Endothelial cell of umbilical vein (primary cell): Measurements from ENCODE around the gene LRFN5. TPM values are rescaled to one million over a fixed set of nuclear protein-coding genes. Genes with fewer than 3 reads are reported as not detected.

ENCODE experiments used
- BruUV-seq: library from RNA; stranded (reverse); fragments of 400-500 nt; replicated peaks from 2 replicates; lab custom pipeline; 2021; lab: Mats Ljungman, UMichigan
- CTCF ChIA-PET: fragments of 300-600, 350-600 bp; sonication (Branson Sonifier 250); formaldehyde crosslinking; loops from one replicate; lab custom pipeline; 2021; ENCODE audit warnings: antibody characterized with exemption, inconsistent platforms; lab: Charles Lee
- POLR2A ChIA-PET: fragments of 300-600, 350-600 bp; sonication (Branson Sonifier 250); formaldehyde crosslinking; loops from one replicate; lab custom pipeline; 2021; ENCODE audit warnings: antibody characterized with exemption, inconsistent platforms; lab: Charles Lee
- DNase-seq: peaks from one replicate; pipeline ENCODE4 v3.0.0-alpha.2; 2011; ENCODE audit warnings: low read depth, low spot score
- FAIRE-seq: peaks from 2 replicates; lab custom pipeline; 2011; peaks lifted over from hg19 to GRCh38; lab: Jason Lieb, UNC
- H2AFZ ChIP-seq: 2 replicates; pipeline ENCODE4 v1.6.0; 2012; ENCODE audit warnings: low read depth, low read length, control low read depth, inconsistent platforms
- H3K27ac ChIP-seq: 2 replicates; pipeline ENCODE4 v1.5.1; 2011; ENCODE audit warnings: low read depth, mild to moderate bottlenecking, control low read depth, low read length, moderate library complexity; ENCODE audit not compliant: insufficient read depth
- H3K27me3 ChIP-seq, 2 experiments: 2 replicates each; pipeline versions ENCODE4 v1.6.0 to v1.6.1; 2011; ENCODE audit warnings: low read length in 2 of 2, mixed read lengths in 1 of 2; ENCODE audit not compliant: control insufficient read depth in 2 of 2, insufficient read depth in 2 of 2
- H3K36me3 ChIP-seq, 2 experiments: 2 replicates in 1 of 2; 3 replicates in 1 of 2; pipeline ENCODE4 v1.5.1; 2011; ENCODE audit warnings: low read length in 2 of 2, mild to moderate bottlenecking in 1 of 2, moderate library complexity in 1 of 2; ENCODE audit not compliant: control insufficient read depth in 2 of 2, insufficient read depth in 2 of 2; ENCODE audit errors: extremely low read depth in 1 of 2
- H3K4me1 ChIP-seq: 3 replicates; pipeline ENCODE4 v1.5.1; 2011; ENCODE audit warnings: mild to moderate bottlenecking, low read length; ENCODE audit not compliant: control insufficient read depth, insufficient read depth; ENCODE audit errors: extremely low read depth
- H3K4me2 ChIP-seq: 2 replicates; pipeline ENCODE4 v1.6.1; 2011; ENCODE audit warnings: low read length, control low read depth, mixed read lengths; ENCODE audit not compliant: insufficient read depth
- H3K4me3 ChIP-seq, 3 experiments: fragments of 200-600 bp in 1 of 3; sonication (generic), shearing (Covaris generic) in 1 of 3; replicated peaks in 1 of 3; 2 replicates each; pipeline ENCODE4 v1.5.1; 2011 to 2016; ENCODE audit warnings: control low read depth in 3 of 3, low read length in 3 of 3, mild to moderate bottlenecking in 2 of 3, inconsistent platforms in 1 of 3, low read depth in 1 of 3, moderate library complexity in 1 of 3; ENCODE audit not compliant: insufficient read depth in 1 of 3
- H3K79me2 ChIP-seq: 2 replicates; pipeline ENCODE4 v1.6.0; 2012; ENCODE audit warnings: low read length, inconsistent platforms; ENCODE audit not compliant: control insufficient read depth, insufficient read depth
- H3K9ac ChIP-seq: replicated peaks from 2 replicates; pipeline ENCODE3; 2011; ENCODE audit warnings: low read length, control low read depth; ENCODE audit not compliant: insufficient read depth; ENCODE audit errors: extremely low read depth
- H3K9me1 ChIP-seq: replicated peaks from 3 replicates; pipeline ENCODE4 v1.6.0; 2011; ENCODE audit warnings: mild to moderate bottlenecking, low read length; ENCODE audit not compliant: control insufficient read depth, insufficient read depth; ENCODE audit errors: extremely low read depth
- H3K9me3 ChIP-seq: replicated peaks from 2 replicates; pipeline ENCODE4 v1.5.1; 2012; ENCODE audit warnings: low read length, inconsistent platforms; ENCODE audit not compliant: control insufficient read depth, insufficient read depth
- H4K20me1 ChIP-seq: replicated peaks from 2 replicates; pipeline ENCODE3; 2011; ENCODE audit warnings: mild to moderate bottlenecking, low read length; ENCODE audit not compliant: control insufficient read depth, insufficient read depth; ENCODE audit errors: extremely low read depth
- EZH2 ChIP-seq: IDR thresholded peaks from 2 replicates; pipeline ENCODE4 v1.6.1; 2012; ENCODE audit warnings: borderline replicate concordance, low read depth, mild to moderate bottlenecking, moderate library complexity, low read length, inconsistent platforms; ENCODE audit not compliant: severe bottlenecking
- FOS ChIP-seq: IDR thresholded peaks from 2 replicates; pipeline ENCODE4 v1.6.1; 2011; ENCODE audit warnings: mild to moderate bottlenecking, low read length, moderate library complexity, borderline replicate concordance; ENCODE audit not compliant: insufficient read depth
- GATA2 ChIP-seq: IDR thresholded peaks from 2 replicates; pipeline ENCODE4 v1.7.0; 2011; ENCODE audit warnings: low read depth, mild to moderate bottlenecking, moderate library complexity, mixed read lengths, low read length; ENCODE audit not compliant: insufficient read length, insufficient read depth
- JUN ChIP-seq: IDR thresholded peaks from 2 replicates; pipeline ENCODE4 v1.6.1; 2011; ENCODE audit warnings: borderline replicate concordance, low read depth; ENCODE audit not compliant: insufficient read length, insufficient read depth
- MAX ChIP-seq: IDR thresholded peaks from 2 replicates; pipeline ENCODE4 v1.6.1; 2011; ENCODE audit not compliant: insufficient read depth, insufficient read length
- MYC ChIP-seq: IDR thresholded peaks from one replicate; pipeline ENCODE4 v1.6.1; 2011; ENCODE audit warnings: mild to moderate bottlenecking, low read depth, low read length
- POLR2A ChIP-seq: IDR thresholded peaks from 2 replicates; pipeline ENCODE4 v1.6.1; 2012; ENCODE audit warnings: low read depth, mild to moderate bottlenecking, control low read depth, low read length
- POLR2AphosphoS5 ChIP-seq: IDR thresholded peaks from 2 replicates; pipeline ENCODE4 v1.6.1; 2012; ENCODE audit warnings: low read depth, mild to moderate bottlenecking, control low read depth, low read length, moderate library complexity; ENCODE audit not compliant: insufficient read depth
- dilution Hi-C: fragments of 300-500 bp; cut with MboI; formaldehyde crosslinking; loops from one replicate; pipeline ENCODE4 v1.15.0; 2019; ENCODE audit warnings: low sequenced_read_pairs; ENCODE audit not compliant: extremely low pct_ligation_motif_present
- intact Hi-C: fragments of 100-400 bp; cut with micrococcal nuclease; formaldehyde crosslinking; loops from one replicate; pipeline ENCODE4 v1.10.0; 2022
- polyA plus RNA-seq, 4 experiments: library from polyadenylated mRNA; depleted of rRNA in 3 of 4; stranded (reverse) in 3 of 4; unstranded in 1 of 4; fragments of >200 nt; gene quantifications; 2 replicates each; pipeline versions ENCODE4 v1.2.1 to v1.2.3, GENCODE V29; 2011 to 2012; ENCODE audit warnings: missing spikeins in 1 of 4
- total RNA-seq: library from RNA; stranded (reverse); gene quantifications from 2 replicates; pipeline ENCODE4 v1.2.3, GENCODE V29; 2021
- TF ChIP-seq, protein P1 (sequence below), 2 donors: IDR thresholded peaks; 1 replicate in 1 of 2; 2 replicates in 1 of 2; pipeline ENCODE4 v1.5.1; 2011; ENCODE audit warnings: low read length in 2 of 2, mild to moderate bottlenecking in 2 of 2, moderate library complexity in 2 of 2, control low read depth in 1 of 2, inconsistent platforms in 1 of 2, low read depth in 1 of 2; ENCODE audit not compliant: insufficient read depth in 1 of 2; ENCODE audit errors: extremely low read depth in 1 of 2

LRFN5 gene
- total and polyA plus RNA-seq, 2 donors (not counting 3 experiments of a cell fraction or from before 2014, with no cell fraction given) = not detected

- POLR2A ChIA-PET = no interaction called here
- BruUV-seq = no TSS peak
- Histone ChIP-seq H3K9me3 (no peaks in the 10 kb centered on the region), H3K4me1 (no peaks in the 10 kb centered on the region), H3K79me2 (no peaks in the 10 kb centered on the region), H3K4me3 (no peak overlapping the region), H2AFZ (no peak overlapping the region), H3K36me3 (no peaks in the 10 kb centered on the region), H3K27me3 (no peaks in the 10 kb centered on the region), H3K4me2 (no peak overlapping the region), H3K9me1 (no peaks in the 10 kb centered on the region), H3K27ac (no peak overlapping the region), H3K9ac (no peak overlapping the region), H4K20me1 (no peaks in the 10 kb centered on the region)
- FAIRE-seq (no peak), DNase-seq (no peak)
- CTCF ChIA-PET = no interaction called here
- dilution Hi-C loops = no loop called here
- TF ChIP-seq, protein P1, sequence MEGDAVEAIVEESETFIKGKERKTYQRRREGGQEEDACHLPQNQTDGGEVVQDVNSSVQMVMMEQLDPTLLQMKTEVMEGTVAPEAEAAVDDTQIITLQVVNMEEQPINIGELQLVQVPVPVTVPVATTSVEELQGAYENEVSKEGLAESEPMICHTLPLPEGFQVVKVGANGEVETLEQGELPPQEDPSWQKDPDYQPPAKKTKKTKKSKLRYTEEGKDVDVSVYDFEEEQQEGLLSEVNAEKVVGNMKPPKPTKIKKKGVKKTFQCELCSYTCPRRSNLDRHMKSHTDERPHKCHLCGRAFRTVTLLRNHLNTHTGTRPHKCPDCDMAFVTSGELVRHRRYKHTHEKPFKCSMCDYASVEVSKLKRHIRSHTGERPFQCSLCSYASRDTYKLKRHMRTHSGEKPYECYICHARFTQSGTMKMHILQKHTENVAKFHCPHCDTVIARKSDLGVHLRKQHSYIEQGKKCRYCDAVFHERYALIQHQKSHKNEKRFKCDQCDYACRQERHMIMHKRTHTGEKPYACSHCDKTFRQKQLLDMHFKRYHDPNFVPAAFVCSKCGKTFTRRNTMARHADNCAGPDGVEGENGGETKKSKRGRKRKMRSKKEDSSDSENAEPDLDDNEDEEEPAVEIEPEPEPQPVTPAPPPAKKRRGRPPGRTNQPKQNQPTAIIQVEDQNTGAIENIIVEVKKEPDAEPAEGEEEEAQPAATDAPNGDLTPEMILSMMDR (IDR thresholded peaks at IDR 0.05; ENCODE audit: extremely low read depth in 1 of 2, insufficient read depth in 1 of 2, low read depth in 1 of 2, low read length in 2 of 2) = no peak
- no peak for TF ChIP-seq POLR2A
- TF ChIP-seq POLR2AphosphoS5 = no peak
- TF ChIP-seq FOS = no peak
- no peak for TF ChIP-seq GATA2
- no peak for TF ChIP-seq MAX
- intact Hi-C loops = no loop called here
Observed at GRCh38 chr14:41650802-41651201, 44.1 kb downstream of the LRFN5 start.

DNA sequence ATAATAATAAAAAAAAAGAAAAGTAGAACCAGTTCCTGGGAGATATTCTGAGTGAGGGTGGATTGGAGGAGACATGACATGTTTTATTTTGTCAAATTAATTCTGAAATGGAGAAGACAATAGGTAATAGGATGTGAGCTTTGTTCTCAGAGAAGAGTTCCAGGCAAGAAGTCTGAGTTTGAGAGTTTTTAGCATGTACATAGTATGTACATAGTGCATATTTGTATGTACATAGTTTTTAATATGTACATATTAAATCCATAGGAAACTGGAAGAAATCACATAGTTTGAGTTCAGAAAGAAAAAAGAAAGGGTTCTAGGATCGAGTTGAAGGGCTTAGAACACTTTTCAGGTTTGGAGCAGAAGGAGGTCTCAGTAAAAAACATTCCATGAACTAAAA lies 47.5 kb downstream of the LRFN5 start:
- H4K20me1 ChIP-seq = no peaks in the 10 kb centered on the region
- H3K27ac ChIP-seq = no peak overlapping the region
- H2AFZ ChIP-seq = no peak overlapping the region
- no peaks in the 10 kb centered on the region for H3K9me1 ChIP-seq
- FAIRE-seq (no peak), DNase-seq (no peak)
- H3K79me2 ChIP-seq = no peaks in the 10 kb centered on the region
- TF ChIP-seq FOS = no peak
- TF ChIP-seq GATA2 = no peak
- no peak for TF ChIP-seq EZH2
- TF ChIP-seq JUN = no peak
- no peak for TF ChIP-seq POLR2AphosphoS5
- TF ChIP-seq POLR2A = no peak
- no peak for TF ChIP-seq MYC
- TF ChIP-seq MAX = no peak
- TF ChIP-seq, protein P1 (IDR thresholded peaks at IDR 0.05; ENCODE audit: extremely low read depth in 1 of 2, insufficient read depth in 1 of 2, low read depth in 1 of 2, low read length in 2 of 2) = no peak
- no peak overlapping the region for H3K4me2 ChIP-seq
- POLR2A ChIA-PET = no interaction called here
- BruUV-seq = no TSS peak
- intact Hi-C loops (no loop called here), dilution Hi-C loops (no loop called here)
- no peak overlapping the region for H3K4me3 ChIP-seq
- no peaks in the 10 kb centered on the region for H3K27me3 ChIP-seq
- no peaks in the 10 kb centered on the region for H3K4me1 ChIP-seq
- H3K36me3 ChIP-seq = no peaks in the 10 kb centered on the region
- H3K9ac ChIP-seq = no peak overlapping the region
- CTCF ChIA-PET = no interaction called here
- no peaks in the 10 kb centered on the region for H3K9me3 ChIP-seq
